Mesodermal cell (in vitro differentiated cells): ENCODE results near the gene ZNG1B. TPM values are rescaled to one million over a fixed set of nuclear protein-coding genes. Genes with fewer than 3 reads are reported as not detected.
A peak's percentile ranks its signal among the peaks of the same experiment; 100 is the strongest.
"Not testable (repeated sequence)": the region's sequence is repeated elsewhere in the genome, so short reads cannot be mapped to it uniquely, and the experiment has no call there.

Experiments used
- H3K27ac ChIP-seq: 2 replicates; pipeline ENCODE4 v1.7.0; 2013; ENCODE audit warnings: mild to moderate bottlenecking, low read depth, low read length, moderate library complexity; ENCODE audit not compliant: severe bottlenecking
- H3K36me3 ChIP-seq: 2 replicates; pipeline ENCODE4 v1.7.1; 2013; ENCODE audit warnings: mild to moderate bottlenecking, low read length, moderate library complexity; ENCODE audit not compliant: control insufficient read depth, insufficient read depth
- H3K4me1 ChIP-seq: one replicate; pipeline ENCODE4 v1.7.1; 2013; ENCODE audit warnings: mild to moderate bottlenecking, low read length; ENCODE audit not compliant: insufficient read depth, control insufficient read depth, poor library complexity, severe bottlenecking
- H3K4me3 ChIP-seq: 2 replicates; pipeline ENCODE4 v1.7.0; 2013; ENCODE audit warnings: low read length, control low read depth, mild to moderate bottlenecking; ENCODE audit not compliant: insufficient read depth, poor library complexity, severe bottlenecking; ENCODE audit errors: extremely low read depth
- H3K9me3 ChIP-seq: 2 replicates; pipeline ENCODE4 v1.7.1; 2013; ENCODE audit warnings: mild to moderate bottlenecking, low read length, moderate library complexity; ENCODE audit not compliant: control insufficient read depth
- WGBS, 2 experiments: methylation state at CpG; one replicate each; pipeline ENCODE4 v1.1.5; 2013; ENCODE audit warnings: missing lambda C conversion rate in 2 of 2; ENCODE audit not compliant: insufficient coverage in 2 of 2; 5-methylcytosine and 5-hydroxymethylcytosine counted together
- polyA plus RNA-seq, 2 experiments: library from polyadenylated mRNA; stranded (reverse); fragments of 50-300 nt; gene quantifications; one replicate each; pipeline ENCODE4 v1.2.3, GENCODE V29; 2013

ZNG1B gene
- polyA plus RNA-seq (2013, experiment 1 of 2), result 30.4 TPM
- 29.9 TPM for polyA plus RNA-seq (2013, experiment 2 of 2)

- H3K27ac ChIP-seq, result not testable (repeated sequence)
- no CpG with 5 or more reads among the region's 56 CpGs for WGBS, 2 experiments
Observed at GRCh38 chr2:113437508-113438465, at the start of gene ZNG1B. TSS of gene ZNG1B (plus strand) at chr2:113437691. CDS start at chr2:113437869, 178 bp downstream.

GRCh38 chr2:113390124-113390849, 47.2 kb upstream of the ZNG1B start:
- WGBS, 2 experiments, result 0 to 20% methylated on average over 1 to 3 of the region's 11 CpGs

More at GRCh38 chr2:113437508-113438465, at the start of gene ZNG1B:
- H3K4me1 ChIP-seq, H3K9me3 ChIP-seq, H3K36me3 ChIP-seq: not testable (repeated sequence)
- peak within 1 kb of the TSS; percentile 43 for H3K4me3 ChIP-seq

GRCh38 chr2:113391073-113391472, 46.4 kb upstream of the ZNG1B start:
- Histone ChIP-seq H3K4me1 (no peaks in the 10 kb centered on the region), H3K9me3 (no peaks in the 10 kb centered on the region), H3K36me3 (no peaks in the 10 kb centered on the region), H3K27ac (no peak overlapping the region), H3K4me3 (no peak overlapping the region)
- WGBS, 2 experiments, result 93 to 100% methylated on average over 2 to 6 of the region's 6 CpGs

More at GRCh38 chr2:113390124-113390849, 47.2 kb upstream of the ZNG1B start:
- Histone ChIP-seq H3K27ac (no peak overlapping the region), H3K4me1 (no peaks in the 10 kb centered on the region), H3K9me3 (no peaks in the 10 kb centered on the region), H3K36me3 (no peaks in the 10 kb centered on the region), H3K4me3 (no peak overlapping the region)

GRCh38 chr2:113406114-113406513, 31.4 kb upstream of the ZNG1B start:
- WGBS, 2 experiments, result 34 to 45% methylated on average over 3 to 5 of the region's 5 CpGs
- no peak overlapping the region for H3K4me3 ChIP-seq
- no peaks in the 10 kb centered on the region for H3K9me3 ChIP-seq
- no peaks in the 10 kb centered on the region for H3K36me3 ChIP-seq
- H3K27ac ChIP-seq, result no peak overlapping the region
- H3K4me1 ChIP-seq, result no peaks in the 10 kb centered on the region

GRCh38 chr2:113407446-113408099, 29.9 kb upstream of the ZNG1B start:
- Histone ChIP-seq H3K36me3 (no peaks in the 10 kb centered on the region), H3K4me3 (no peak overlapping the region), H3K27ac (no peak overlapping the region), H3K4me1 (no peaks in the 10 kb centered on the region), H3K9me3 (no peaks in the 10 kb centered on the region)
- 86% methylated on average over 2 of the region's 3 CpGs; no CpG with 5 or more reads in 1 of the 2 experiments for WGBS, 2 experiments

GRCh38 chr2:113411725-113412352, 25.7 kb upstream of the ZNG1B start:
- H3K4me3 ChIP-seq, H3K9me3 ChIP-seq, H3K4me1 ChIP-seq, H3K27ac ChIP-seq, H3K36me3 ChIP-seq: not testable (repeated sequence)
- no CpG with 5 or more reads among the region's 3 CpGs for WGBS, 2 experiments

GRCh38 chr2:113412774-113413173, 24.7 kb upstream of the ZNG1B start:
- H3K4me3 ChIP-seq, H3K27ac ChIP-seq, H3K9me3 ChIP-seq, H3K36me3 ChIP-seq, H3K4me1 ChIP-seq: not testable (repeated sequence)
- 90% methylated on average over 1 of the region's 5 CpGs; no CpG with 5 or more reads in 1 of the 2 experiments for WGBS, 2 experiments

- H3K9me3 ChIP-seq, H3K4me1 ChIP-seq, H3K27ac ChIP-seq, H3K36me3 ChIP-seq, H3K4me3 ChIP-seq: not testable (repeated sequence)
- no CpG with 5 or more reads among the region's 1 CpG for WGBS, 2 experiments
Observed at GRCh38 chr2:113431773-113432172, 5.7 kb upstream of the ZNG1B start.

- H3K4me3 ChIP-seq, H3K27ac ChIP-seq, H3K4me1 ChIP-seq: not testable (repeated sequence)
Observed at GRCh38 chr2:113433468-113433867, 4.0 kb upstream of the ZNG1B start.

GRCh38 chr2:113465770-113466169, 28.3 kb downstream of the ZNG1B start:
- not testable (repeated sequence) for H3K27ac ChIP-seq, H3K36me3 ChIP-seq, H3K4me1 ChIP-seq, H3K9me3 ChIP-seq, H3K4me3 ChIP-seq

More at GRCh38 chr2:113433468-113433867, 4.0 kb upstream of the ZNG1B start:
- not testable (repeated sequence) for H3K9me3 ChIP-seq, H3K36me3 ChIP-seq
